Measurements from ENCODE around the gene ATP2B2. TPM values are rescaled to one million over a fixed set of nuclear protein-coding genes. Genes with fewer than 3 reads are reported as not detected.

ATP2B2 gene
- total and polyA plus RNA-seq, 7 donors = 0.08 to 6.5 (median 0.77) TPM

GRCh38 chr3:10336761-10337160, 168.6 kb downstream of the ATP2B2 start:
- peak in 1 of 2 donors; percentile 30 for DNase-seq
- no peak for ATAC-seq
- Histone ChIP-seq H3K4me1 (peaks cover 23% of the 10 kb centered on the region), H3K36me3 (ENCODE audit: insufficient read depth in 1 of 2, low read depth in 1 of 2) (peaks cover 0 to 5% of the 10 kb centered on the region in 2 donors), H3K4me3 (no peak overlapping the region), H3K27me3 (ENCODE audit: insufficient read depth in 3 of 3, low read length in 2 of 3) (no peaks in the 10 kb centered on the region), H3K27ac (peak overlapping the region; percentile 87), H3K9me3 (no peaks in the 10 kb centered on the region)
- intact Hi-C loops (cut with DNase I) = loop anchor here in 1 of 2 donors (5.0 kb wide), 1 partner anchor 36 kb away; no protein-coding TSS in a partner anchor
- TF ChIP-seq CTCF (IDR thresholded peaks at IDR 0.05) = no peak
- WGBS, 3 donors = 88 to 93% (median 89%) methylated on average over 11 of the region's 11 CpGs

GRCh38 chr3:10335871-10336622, 169.3 kb downstream of the ATP2B2 start:
- H3K36me3 ChIP-seq (ENCODE audit: insufficient read depth in 1 of 2, low read depth in 1 of 2) = peaks cover 0 to 5% of the 10 kb centered on the region in 2 donors
- 87 to 90% (median 90%) methylated on average over 29 of the region's 29 CpGs for WGBS, 3 donors
- ATAC-seq = no peak

GRCh38 chr3:10335190-10335738, 170.1 kb downstream of the ATP2B2 start:
- intact Hi-C loops (cut with DNase I) = loop anchor here in 1 of 2 donors (5.0 kb wide), 1 partner anchor 37 kb away; no protein-coding TSS in a partner anchor
- H3K4me1 ChIP-seq = peaks cover 19% of the 10 kb centered on the region
- no peaks in the 10 kb centered on the region for H3K9me3 ChIP-seq
- H3K27ac ChIP-seq = peak overlapping the region; percentile 87
- DNase-seq (peak in 1 of 2 donors; percentile 32), ATAC-seq (no peak)
- peaks cover 0 to 4% of the 10 kb centered on the region in 2 donors for H3K36me3 ChIP-seq (ENCODE audit: insufficient read depth in 1 of 2, low read depth in 1 of 2)
- WGBS, 3 donors = 72 to 89% (median 81%) methylated on average over 4 of the region's 4 CpGs
- H3K4me3 ChIP-seq = no peak overlapping the region
- TF ChIP-seq CTCF (IDR thresholded peaks at IDR 0.05) = no peak
- no peaks in the 10 kb centered on the region for H3K27me3 ChIP-seq (ENCODE audit: insufficient read depth in 3 of 3, low read length in 2 of 3)

More at GRCh38 chr3:10335871-10336622, 169.3 kb downstream of the ATP2B2 start:
- H3K27me3 ChIP-seq (ENCODE audit: insufficient read depth in 3 of 3, low read length in 2 of 3) = no peaks in the 10 kb centered on the region
- intact Hi-C loops (cut with DNase I) = loop anchor here in 1 of 2 donors (5.0 kb wide), 1 partner anchor 36 kb away; no protein-coding TSS in a partner anchor
- DNase-seq = peak in 1 of 2 donors; percentile 39
- no peak overlapping the region for H3K4me3 ChIP-seq
- TF ChIP-seq CTCF (IDR thresholded peaks at IDR 0.05) = no peak
- H3K9me3 ChIP-seq = no peaks in the 10 kb centered on the region
- H3K4me1 ChIP-seq = peaks cover 19% of the 10 kb centered on the region
- peak overlapping the region; percentile 87 for H3K27ac ChIP-seq

GRCh38 chr3:10334459-10334858, 170.9 kb downstream of the ATP2B2 start:
- peak; percentile 58 for TF ChIP-seq CTCF (IDR thresholded peaks at IDR 0.05)
- Histone ChIP-seq H3K36me3 (ENCODE audit: insufficient read depth in 1 of 2, low read depth in 1 of 2) (no peaks in the 10 kb centered on the region), H3K4me3 (peak overlapping the region; percentile 11), H3K27ac (peak overlapping the region; percentile 87), H3K9me3 (no peaks in the 10 kb centered on the region), H3K27me3 (ENCODE audit: insufficient read depth in 3 of 3, low read length in 2 of 3) (no peaks in the 10 kb centered on the region), H3K4me1 (peaks cover 19% of the 10 kb centered on the region)
- ATAC-seq (peak; percentile 90 to 94 (median 93)), DNase-seq (peak; percentile 65 to 89)
- intact Hi-C loops (cut with DNase I) = no loop called here
- WGBS, 3 donors = 27 to 42% (median 29%) methylated on average over 12 of the region's 12 CpGs

Data from psoas muscle (tissue), 8 donors.